Measurements from ENCODE around the gene PIGC. TPM values are rescaled to one million over a fixed set of nuclear protein-coding genes. Genes with fewer than 3 reads are reported as not detected.

PIGC gene
- total and polyA plus RNA-seq, 7 donors: 15.3 to 37.4 (median 22.3) TPM

- peak; percentile 67 for DNase-seq
These were observed 49.6 kb downstream of the PIGC start for GRCh38 chr1:172394141-172394751.

DNA sequence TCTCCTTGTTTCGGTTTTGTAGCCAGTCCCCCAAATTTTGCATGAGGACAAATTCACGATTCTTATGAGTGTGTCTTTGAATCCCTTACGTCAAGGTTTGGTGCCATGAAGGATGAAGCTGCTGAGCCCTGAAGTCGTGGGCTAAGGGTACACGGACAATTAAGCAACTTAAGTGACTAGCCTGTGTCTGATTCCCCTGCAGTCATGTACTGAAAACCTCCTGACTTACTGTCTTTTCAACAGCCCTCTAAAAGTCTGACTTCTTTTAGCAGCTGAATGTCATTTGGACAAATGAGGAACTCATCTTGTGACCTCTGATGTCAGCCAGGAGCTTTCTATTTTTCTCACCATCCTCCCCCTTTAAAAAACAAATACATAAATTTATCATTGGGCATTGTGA lies 50.5 kb downstream of the PIGC start:
- TF ChIP-seq POLR2AphosphoS5 (IDR thresholded peaks at IDR 0.05): peak in 1 of 4 donors; percentile 21
- TF ChIP-seq, protein P1, sequence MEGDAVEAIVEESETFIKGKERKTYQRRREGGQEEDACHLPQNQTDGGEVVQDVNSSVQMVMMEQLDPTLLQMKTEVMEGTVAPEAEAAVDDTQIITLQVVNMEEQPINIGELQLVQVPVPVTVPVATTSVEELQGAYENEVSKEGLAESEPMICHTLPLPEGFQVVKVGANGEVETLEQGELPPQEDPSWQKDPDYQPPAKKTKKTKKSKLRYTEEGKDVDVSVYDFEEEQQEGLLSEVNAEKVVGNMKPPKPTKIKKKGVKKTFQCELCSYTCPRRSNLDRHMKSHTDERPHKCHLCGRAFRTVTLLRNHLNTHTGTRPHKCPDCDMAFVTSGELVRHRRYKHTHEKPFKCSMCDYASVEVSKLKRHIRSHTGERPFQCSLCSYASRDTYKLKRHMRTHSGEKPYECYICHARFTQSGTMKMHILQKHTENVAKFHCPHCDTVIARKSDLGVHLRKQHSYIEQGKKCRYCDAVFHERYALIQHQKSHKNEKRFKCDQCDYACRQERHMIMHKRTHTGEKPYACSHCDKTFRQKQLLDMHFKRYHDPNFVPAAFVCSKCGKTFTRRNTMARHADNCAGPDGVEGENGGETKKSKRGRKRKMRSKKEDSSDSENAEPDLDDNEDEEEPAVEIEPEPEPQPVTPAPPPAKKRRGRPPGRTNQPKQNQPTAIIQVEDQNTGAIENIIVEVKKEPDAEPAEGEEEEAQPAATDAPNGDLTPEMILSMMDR (IDR thresholded peaks at IDR 0.05): no peak
- intact Hi-C loops (cut with DNase I): loop anchor here (5.0 kb wide), 1 partner anchor 71 kb away; no protein-coding TSS in a partner anchor
- no peaks in the 10 kb centered on the region for H3K9me3 ChIP-seq
- no peak for DNase-seq
- no peak overlapping the region for H3K4me3 ChIP-seq
- H3K27me3 ChIP-seq: no peaks in the 10 kb centered on the region
- 84 to 89% methylated on average over 5 of the region's 5 CpGs for WGBS, 2 donors
- peak overlapping the region; percentile 54 to 82 (median 68) for H3K27ac ChIP-seq
- H3K36me3 ChIP-seq: no peaks in the 10 kb centered on the region
- peaks cover 0 to 73% (median 64%) of the 10 kb centered on the region in 4 donors for H3K4me1 ChIP-seq

More at GRCh38 chr1:172394141-172394751, 49.6 kb downstream of the PIGC start:
- H3K9me3 ChIP-seq: no peaks in the 10 kb centered on the region
- no peaks in the 10 kb centered on the region for H3K27me3 ChIP-seq
- peak overlapping the region; percentile 54 to 82 (median 68) for H3K27ac ChIP-seq
- 5 to 21% methylated on average over 4 of the region's 4 CpGs for WGBS, 2 donors
- no peak for TF ChIP-seq POLR2AphosphoS5 (IDR thresholded peaks at IDR 0.05)
- TF ChIP-seq, protein P1 (IDR thresholded peaks at IDR 0.05): no peak
- TF ChIP-seq POLR2A (IDR thresholded peaks at IDR 0.05): no peak
- TF ChIP-seq EP300 (IDR thresholded peaks at IDR 0.05): no peak
- intact Hi-C loops (cut with DNase I): loop anchor here (5.0 kb wide), 1 partner anchor 72 kb away; no protein-coding TSS in a partner anchor
- H3K36me3 ChIP-seq: no peaks in the 10 kb centered on the region
- H3K4me3 ChIP-seq: no peak overlapping the region
- peaks cover 0 to 81% (median 73%) of the 10 kb centered on the region in 4 donors for H3K4me1 ChIP-seq

- peak overlapping the region in 3 of 4 donors; percentile 63 to 82 (median 75) for H3K27ac ChIP-seq
- no peak overlapping the region for H3K4me3 ChIP-seq
- WGBS, 2 donors: 94 to 96% methylated on average over 1 of the region's 1 CpG
- H3K4me1 ChIP-seq: peaks cover 0 to 59% (median 51%) of the 10 kb centered on the region in 4 donors
- intact Hi-C loops (cut with DNase I): loop anchor here (5.0 kb wide), 1 partner anchor 70 kb away; no protein-coding TSS in a partner anchor
- no peaks in the 10 kb centered on the region for H3K27me3 ChIP-seq
- TF ChIP-seq POLR2A (IDR thresholded peaks at IDR 0.05) (no peak), EP300 (IDR thresholded peaks at IDR 0.05) (no peak), POLR2AphosphoS5 (IDR thresholded peaks at IDR 0.05) (no peak)
- TF ChIP-seq, protein P1 (IDR thresholded peaks at IDR 0.05): no peak
- H3K9me3 ChIP-seq: no peaks in the 10 kb centered on the region
- no peaks in the 10 kb centered on the region for H3K36me3 ChIP-seq
- DNase-seq: no peak
These were observed 51.9 kb downstream of the PIGC start for GRCh38 chr1:172391976-172392375.

Other genes starting within 250 kb of the PIGC start
- gene C1orf105, start 23.4 kb downstream of the PIGC start, total RNA-seq: not detected
- gene C1orf105, start 23.4 kb downstream of the PIGC start, polyA plus RNA-seq: not detected
- gene SUCO, start 89.1 kb upstream of the PIGC start, total RNA-seq: 10 to 100 TPM; 27.4 to 36.6 (median 33.4) TPM
- 1 to 10 TPM; 1.8 to 9.9 (median 2.1) TPM for gene SUCO, start 89.1 kb upstream of the PIGC start, polyA plus RNA-seq
- gene FASLG, start 215.0 kb upstream of the PIGC start, total RNA-seq: not detected
- under 1 TPM in 1 of 3 donors, not detected in 2; 0.31 TPM for gene FASLG, start 215.0 kb upstream of the PIGC start, polyA plus RNA-seq